ENCODE data around the gene DTNBP1.

DNA sequence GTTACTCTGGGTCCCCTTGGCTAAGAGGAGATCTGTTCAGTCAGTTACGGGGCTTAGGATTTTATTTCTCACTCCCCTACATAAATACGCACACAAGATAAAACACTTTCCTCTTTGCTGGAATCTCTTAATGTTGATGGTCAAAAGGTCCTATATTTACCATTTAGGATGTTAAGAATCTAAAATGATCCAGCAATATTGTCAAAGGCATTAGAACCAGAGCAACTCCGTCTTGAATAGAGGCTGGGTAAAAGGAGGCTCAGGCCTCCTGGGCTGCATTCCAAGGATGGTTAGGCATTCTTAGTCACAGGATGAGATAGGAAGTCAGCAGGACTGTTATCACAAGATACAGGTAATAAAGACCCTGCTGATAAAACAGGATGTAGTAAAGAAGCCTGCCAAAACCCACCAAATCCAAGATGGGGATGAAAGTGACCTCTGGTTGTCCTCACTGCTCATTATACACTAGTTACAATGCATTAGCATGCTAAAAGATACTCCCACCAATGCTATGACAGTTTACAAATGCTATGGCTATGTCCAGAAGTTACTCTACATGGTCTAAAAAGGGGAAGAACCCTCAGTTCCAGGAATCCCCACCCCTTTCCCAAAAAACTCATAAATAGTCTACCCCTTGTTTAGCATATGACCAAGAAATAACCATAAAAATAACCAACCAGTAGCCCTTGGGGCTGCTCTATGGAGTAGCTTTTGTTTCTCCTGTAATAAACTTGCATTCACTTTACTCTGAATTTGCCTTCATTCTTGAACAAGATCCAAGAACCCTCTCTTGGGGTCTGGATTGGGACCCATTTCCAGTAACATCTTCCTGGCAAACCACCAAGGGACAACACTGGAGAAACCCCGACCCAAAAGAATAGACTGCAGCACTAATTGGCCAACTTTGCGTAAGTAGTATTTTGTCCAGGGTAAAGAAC lies 107.5 kb downstream of the DTNBP1 start:
- TF ChIP-seq EZH2 (IDR thresholded peaks at IDR 0.05; ENCODE audit: insufficient read depth, poor library complexity, severe bottlenecking) (no peak), EZH2phosphoT487 (IDR thresholded peaks at IDR 0.05; ENCODE audit: insufficient read depth, low read depth) (no peak)

All from GM23248 (cell line).